ENCODE measurements around the gene LEF1.

GRCh38 chr4:108184453-108185049, 15.8 kb upstream of the LEF1 start:
- TF ChIP-seq CTCF (IDR thresholded peaks at IDR 0.05): no peak
- TF ChIP-seq EP300 (IDR thresholded peaks at IDR 0.05): no peak
- no peak for TF ChIP-seq POLR2AphosphoS5 (IDR thresholded peaks at IDR 0.05)
- TF ChIP-seq POLR2A (IDR thresholded peaks at IDR 0.05): no peak

Measured in stomach (tissue), 4 donors.